H1 (cell line): ENCODE results near the gene PTPN1.

ENCODE experiments used
- CBX5 ChIP-seq: fragments of 300-800, 300-1000 bp; sonication (generic); IDR thresholded peaks from 2 replicates; pipeline ENCODE4 v1.7.1; 2016; ENCODE audit warnings: antibody characterized with exemption, low read length, low read depth
- CHD7 ChIP-seq: fragments of 300-600 bp; sonication (generic); IDR thresholded peaks from 2 replicates; pipeline ENCODE4 v1.7.1; 2012; ENCODE audit warnings: low read length, moderate library complexity, mild to moderate bottlenecking, inconsistent platforms; ENCODE audit not compliant: insufficient replicate concordance
- CTCF ChIP-seq, 3 experiments: IDR thresholded peaks; 1 replicate in 2 of 3; 2 replicates in 1 of 3; pipeline versions ENCODE4 v1.5.1 to v1.6.1; 2011; ENCODE audit warnings: low read length in 3 of 3, mild to moderate bottlenecking in 3 of 3, inconsistent platforms in 2 of 3, low read depth in 1 of 3, moderate library complexity in 1 of 3; ENCODE audit not compliant: insufficient read depth in 1 of 3; ENCODE audit errors: control extremely low read depth in 1 of 3
- JUN ChIP-seq: IDR thresholded peaks from 2 replicates; pipeline ENCODE4 v1.6.1; 2011; ENCODE audit warnings: low read depth, mild to moderate bottlenecking, improper control_type of control experiment, low read length
- JUND ChIP-seq: IDR thresholded peaks from 2 replicates; pipeline ENCODE4 v1.6.1; 2011; ENCODE audit warnings: mild to moderate bottlenecking, improper control_type of control experiment, low read length
- POLR2A ChIP-seq, 2 experiments: IDR thresholded peaks; 1 replicate in 1 of 2; 2 replicates in 1 of 2; pipeline ENCODE4 v1.6.1; 2011; ENCODE audit warnings: low read depth in 2 of 2, low read length in 2 of 2, mild to moderate bottlenecking in 2 of 2; ENCODE audit errors: control extremely low read depth in 1 of 2
- POLR2AphosphoS5 ChIP-seq: IDR thresholded peaks from 2 replicates; pipeline ENCODE4 v1.6.1; 2011; ENCODE audit warnings: low read depth, low read length
- YY1 ChIP-seq: IDR thresholded peaks from 2 replicates; pipeline ENCODE4 v1.6.1; 2011; ENCODE audit warnings: low read depth, mild to moderate bottlenecking, low read length

- TF ChIP-seq CBX5 (no peak), JUN (no peak), CTCF (IDR thresholded peaks at IDR 0.05; ENCODE audit: control extremely low read depth in 1 of 3, insufficient read depth in 1 of 3, low read depth in 1 of 3, low read length in 3 of 3) (no peak), CHD7 (no peak), POLR2AphosphoS5 (no peak), YY1 (no peak), JUND (no peak), POLR2A (IDR thresholded peaks at IDR 0.05; ENCODE audit: control extremely low read depth in 1 of 2, low read depth in 2 of 2, low read length in 2 of 2) (no peak)
These were observed 70.8 kb downstream of the PTPN1 start for GRCh38 chr20:50580842-50581544.
